ENCODE data around the gene SERPINA10.

DNA sequence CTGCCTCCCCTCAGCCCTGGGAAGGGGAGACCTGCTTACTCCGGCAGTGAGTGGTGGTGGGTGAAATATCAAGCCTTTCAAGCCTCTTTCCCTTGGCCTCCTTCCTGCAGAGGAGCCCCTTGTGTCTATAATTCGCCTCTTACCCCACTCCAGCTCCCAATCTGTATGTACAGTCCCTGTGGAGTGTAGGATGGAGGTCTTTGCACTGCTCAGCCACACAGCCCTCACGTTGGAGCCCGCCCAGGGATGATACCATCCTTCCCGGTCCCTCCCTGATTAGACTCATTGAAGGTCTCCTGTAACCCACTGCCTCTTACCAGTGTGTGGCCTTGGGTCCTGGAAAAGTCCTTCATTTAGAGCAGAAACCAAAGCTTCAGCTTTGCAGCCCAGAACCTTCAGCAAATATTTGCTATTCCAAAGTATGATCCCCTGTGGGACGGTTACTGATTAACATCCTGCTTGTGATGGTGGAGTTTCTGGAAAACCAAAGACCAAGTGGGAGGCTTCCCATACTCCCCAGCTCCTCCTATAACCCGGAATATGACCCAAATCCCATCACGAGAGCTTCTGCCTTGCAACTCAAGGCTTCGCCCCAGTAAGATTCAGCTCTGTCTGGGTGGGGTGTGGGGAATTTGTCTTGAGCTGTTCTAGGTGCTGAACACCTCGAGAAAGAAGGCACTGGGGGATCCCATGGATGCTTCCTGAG, at the start of gene SERPINA10:
- TF ChIP-seq POLR2A (IDR thresholded peaks at IDR 0.05; ENCODE audit: low read length) (no peak), GATA1 (IDR thresholded peaks at IDR 0.05; ENCODE audit: low read depth, low read length) (no peak)

Data from erythroblast (primary cell).